Neural cell (in vitro differentiated cells): ENCODE results near the gene CPEB4. TPM values are rescaled to one million over a fixed set of nuclear protein-coding genes. Genes with fewer than 3 reads are reported as not detected.

Source experiments
- H2AFZ ChIP-seq: fragments of 200-600, 300-800 bp; sonication (generic), shearing (Covaris generic); 2 replicates; pipeline ENCODE4 v1.6.0; 2014; ENCODE audit warnings: low read depth, mild to moderate bottlenecking, antibody characterized with exemption, low read length, moderate library complexity
- H3F3A ChIP-seq: fragments of 200-600 bp; shearing (Covaris generic); 2 replicates; pipeline ENCODE4 v1.6.1; 2016; ENCODE audit warnings: mild to moderate bottlenecking, moderate library complexity, mixed read lengths, antibody characterized with exemption, low read length; ENCODE audit not compliant: insufficient read depth, poor library complexity, severe bottlenecking
- H3K27ac ChIP-seq: fragments of 200-600, 300-800 bp; sonication (generic), shearing (Covaris generic); 2 replicates; pipeline ENCODE4 v1.5.1; 2014; ENCODE audit warnings: mild to moderate bottlenecking, low read length, moderate library complexity
- H3K27me3 ChIP-seq: fragments of 300-800, 200-600 bp; sonication (generic), shearing (Covaris generic); 2 replicates; pipeline ENCODE4 v1.6.0; 2014; ENCODE audit warnings: mild to moderate bottlenecking, low read depth, low read length, moderate library complexity; ENCODE audit not compliant: insufficient read depth
- H3K36me3 ChIP-seq: fragments of 300-800, 200-600 bp; sonication (generic), shearing (Covaris generic); 2 replicates; pipeline ENCODE4 v1.5.1; 2014; ENCODE audit warnings: mild to moderate bottlenecking, antibody characterized with exemption, low read length, moderate library complexity; ENCODE audit not compliant: insufficient read depth
- H3K4me2 ChIP-seq: fragments of 300-800, 200-600 bp; sonication (generic), shearing (Covaris generic); 2 replicates; pipeline ENCODE4 v1.6.0; 2014; ENCODE audit warnings: mild to moderate bottlenecking, low read length
- H3K4me3 ChIP-seq: fragments of 300-800, 200-600 bp; sonication (generic), shearing (Covaris generic); 2 replicates; pipeline ENCODE4 v1.5.1; 2014; ENCODE audit warnings: mild to moderate bottlenecking, low read length, moderate library complexity
- H3K79me2 ChIP-seq: fragments of 200-600 bp; shearing (Covaris generic); replicated peaks from 2 replicates; pipeline ENCODE4 v1.6.0; 2014; ENCODE audit warnings: mild to moderate bottlenecking, low read length, moderate library complexity; ENCODE audit not compliant: insufficient read depth
- H3K9ac ChIP-seq: fragments of 300-800, 200-600 bp; sonication (generic), shearing (Covaris generic); 2 replicates; pipeline ENCODE4 v1.6.1; 2016; ENCODE audit warnings: mild to moderate bottlenecking, low read length, mixed read lengths
- H3K9me2 ChIP-seq: fragments of 200-600 bp; shearing (Covaris generic); 2 replicates; pipeline ENCODE4 v1.6.1; 2016; ENCODE audit warnings: mild to moderate bottlenecking, low read length, mixed read lengths; ENCODE audit not compliant: insufficient read depth
- H3K9me3 ChIP-seq: fragments of 200-600, 300-800 bp; sonication (generic), shearing (Covaris generic); 2 replicates; pipeline ENCODE4 v1.6.1; 2016; ENCODE audit warnings: mild to moderate bottlenecking, mixed run types, low read length, moderate library complexity, mixed read lengths
- H4K20me1 ChIP-seq: fragments of 200-600 bp; shearing (Covaris generic); 2 replicates; pipeline ENCODE4 v1.6.1; 2016; ENCODE audit warnings: mild to moderate bottlenecking, mixed run types; ENCODE audit not compliant: insufficient read depth
- EP300 ChIP-seq: fragments of 450-650 bp; conservative IDR thresholded peaks from 2 replicates; pipeline ENCODE4 v1.6.1; 2014; ENCODE audit warnings: antibody characterized with exemption, mild to moderate bottlenecking, moderate library complexity; ENCODE audit not compliant: poor library complexity, severe bottlenecking
- EZH2 ChIP-seq: fragments of 200-600, 300-800 bp; shearing (Covaris generic), sonication (generic); IDR thresholded peaks from 2 replicates; pipeline ENCODE4 v1.6.1; 2014; ENCODE audit warnings: antibody characterized with exemption, low read length, borderline replicate concordance, mild to moderate bottlenecking; ENCODE audit not compliant: insufficient read depth, poor library complexity, severe bottlenecking
- MXI1 ChIP-seq: fragments of 450-650 bp; conservative IDR thresholded peaks from 2 replicates; pipeline ENCODE4 v1.6.1; 2014; ENCODE audit warnings: antibody characterized with exemption, mild to moderate bottlenecking; ENCODE audit not compliant: poor library complexity, severe bottlenecking
- POLR2AphosphoS5 ChIP-seq: IDR thresholded peaks from 2 replicates; pipeline ENCODE4 v1.6.1; 2012
- RAD21 ChIP-seq: fragments of 450-650 bp; conservative IDR thresholded peaks from 2 replicates; pipeline ENCODE4 v1.6.1; 2014; ENCODE audit warnings: antibody characterized with exemption, mild to moderate bottlenecking, moderate library complexity
- SMC3 ChIP-seq: fragments of 450-650 bp; conservative IDR thresholded peaks from 2 replicates; pipeline ENCODE4 v1.6.1; 2014; ENCODE audit warnings: antibody characterized with exemption, mild to moderate bottlenecking, moderate library complexity; ENCODE audit not compliant: poor library complexity
- TAF1 ChIP-seq: IDR thresholded peaks from 2 replicates; pipeline ENCODE4 v1.6.1; 2012; ENCODE audit warnings: low read depth
- polyA plus RNA-seq: library from polyadenylated mRNA; depleted of rRNA; stranded (reverse); fragments of >200 nt; gene quantifications from 2 replicates; pipeline ENCODE4 v1.2.3, GENCODE V29; 2014
- TF ChIP-seq, protein P1 (sequence below): IDR thresholded peaks from 2 replicates; pipeline ENCODE4 v1.6.1; 2012; ENCODE audit warnings: borderline replicate concordance
- TF ChIP-seq, protein P2 (sequence below): fragments of 450-650 bp; IDR thresholded peaks from 2 replicates; pipeline ENCODE4 v1.5.1; 2014; ENCODE audit warnings: antibody characterized with exemption, mild to moderate bottlenecking, moderate library complexity; ENCODE audit not compliant: poor library complexity, severe bottlenecking

CPEB4 gene
- polyA plus RNA-seq, 1 donor from 2014 or later, result 42.2 TPM

DNA sequence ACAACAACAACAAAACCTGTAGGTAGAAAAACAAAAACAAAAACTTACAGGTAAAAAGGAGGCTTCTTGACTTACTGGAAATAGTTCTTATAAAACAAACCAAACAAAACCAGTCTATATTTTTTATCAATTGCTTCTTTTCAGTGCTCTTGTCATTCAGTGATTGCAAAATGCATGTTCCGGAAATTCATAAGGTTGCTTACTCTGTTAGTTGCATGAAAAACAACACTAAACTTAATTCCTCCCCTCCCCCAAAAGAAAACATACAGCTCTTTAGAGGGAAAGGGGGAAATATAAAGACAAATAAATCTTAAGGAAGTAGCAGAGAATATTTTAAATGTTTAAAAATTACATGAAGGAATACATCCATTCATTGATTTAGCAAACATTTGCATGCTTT, 19.1 kb downstream of the CPEB4 start:
- H3K4me3 ChIP-seq, result no peak overlapping the region
- H3K4me2 ChIP-seq, result no peak overlapping the region
- no peak overlapping the region for H3K9ac ChIP-seq
- no peaks in the 10 kb centered on the region for H3K9me3 ChIP-seq
- H3K9me2 ChIP-seq, result no peaks in the 10 kb centered on the region
- TF ChIP-seq, protein P1, sequence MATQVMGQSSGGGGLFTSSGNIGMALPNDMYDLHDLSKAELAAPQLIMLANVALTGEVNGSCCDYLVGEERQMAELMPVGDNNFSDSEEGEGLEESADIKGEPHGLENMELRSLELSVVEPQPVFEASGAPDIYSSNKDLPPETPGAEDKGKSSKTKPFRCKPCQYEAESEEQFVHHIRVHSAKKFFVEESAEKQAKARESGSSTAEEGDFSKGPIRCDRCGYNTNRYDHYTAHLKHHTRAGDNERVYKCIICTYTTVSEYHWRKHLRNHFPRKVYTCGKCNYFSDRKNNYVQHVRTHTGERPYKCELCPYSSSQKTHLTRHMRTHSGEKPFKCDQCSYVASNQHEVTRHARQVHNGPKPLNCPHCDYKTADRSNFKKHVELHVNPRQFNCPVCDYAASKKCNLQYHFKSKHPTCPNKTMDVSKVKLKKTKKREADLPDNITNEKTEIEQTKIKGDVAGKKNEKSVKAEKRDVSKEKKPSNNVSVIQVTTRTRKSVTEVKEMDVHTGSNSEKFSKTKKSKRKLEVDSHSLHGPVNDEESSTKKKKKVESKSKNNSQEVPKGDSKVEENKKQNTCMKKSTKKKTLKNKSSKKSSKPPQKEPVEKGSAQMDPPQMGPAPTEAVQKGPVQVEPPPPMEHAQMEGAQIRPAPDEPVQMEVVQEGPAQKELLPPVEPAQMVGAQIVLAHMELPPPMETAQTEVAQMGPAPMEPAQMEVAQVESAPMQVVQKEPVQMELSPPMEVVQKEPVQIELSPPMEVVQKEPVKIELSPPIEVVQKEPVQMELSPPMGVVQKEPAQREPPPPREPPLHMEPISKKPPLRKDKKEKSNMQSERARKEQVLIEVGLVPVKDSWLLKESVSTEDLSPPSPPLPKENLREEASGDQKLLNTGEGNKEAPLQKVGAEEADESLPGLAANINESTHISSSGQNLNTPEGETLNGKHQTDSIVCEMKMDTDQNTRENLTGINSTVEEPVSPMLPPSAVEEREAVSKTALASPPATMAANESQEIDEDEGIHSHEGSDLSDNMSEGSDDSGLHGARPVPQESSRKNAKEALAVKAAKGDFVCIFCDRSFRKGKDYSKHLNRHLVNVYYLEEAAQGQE, result no peak
- TF ChIP-seq TAF1 (no peak), POLR2AphosphoS5 (no peak), EZH2 (no peak), EP300 (no peak), SMC3 (no peak), RAD21 (no peak), MXI1 (no peak)
- TF ChIP-seq, protein P2, sequence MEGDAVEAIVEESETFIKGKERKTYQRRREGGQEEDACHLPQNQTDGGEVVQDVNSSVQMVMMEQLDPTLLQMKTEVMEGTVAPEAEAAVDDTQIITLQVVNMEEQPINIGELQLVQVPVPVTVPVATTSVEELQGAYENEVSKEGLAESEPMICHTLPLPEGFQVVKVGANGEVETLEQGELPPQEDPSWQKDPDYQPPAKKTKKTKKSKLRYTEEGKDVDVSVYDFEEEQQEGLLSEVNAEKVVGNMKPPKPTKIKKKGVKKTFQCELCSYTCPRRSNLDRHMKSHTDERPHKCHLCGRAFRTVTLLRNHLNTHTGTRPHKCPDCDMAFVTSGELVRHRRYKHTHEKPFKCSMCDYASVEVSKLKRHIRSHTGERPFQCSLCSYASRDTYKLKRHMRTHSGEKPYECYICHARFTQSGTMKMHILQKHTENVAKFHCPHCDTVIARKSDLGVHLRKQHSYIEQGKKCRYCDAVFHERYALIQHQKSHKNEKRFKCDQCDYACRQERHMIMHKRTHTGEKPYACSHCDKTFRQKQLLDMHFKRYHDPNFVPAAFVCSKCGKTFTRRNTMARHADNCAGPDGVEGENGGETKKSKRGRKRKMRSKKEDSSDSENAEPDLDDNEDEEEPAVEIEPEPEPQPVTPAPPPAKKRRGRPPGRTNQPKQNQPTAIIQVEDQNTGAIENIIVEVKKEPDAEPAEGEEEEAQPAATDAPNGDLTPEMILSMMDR, result no peak
- no peaks in the 10 kb centered on the region for H4K20me1 ChIP-seq
- no peaks in the 10 kb centered on the region for H3K36me3 ChIP-seq
- no peaks in the 10 kb centered on the region for H3F3A ChIP-seq
- H3K79me2 ChIP-seq, result peaks cover 57% of the 10 kb centered on the region
- H3K27me3 ChIP-seq, result no peaks in the 10 kb centered on the region
- H2AFZ ChIP-seq, result no peak overlapping the region
- H3K27ac ChIP-seq, result no peak overlapping the region

DNA sequence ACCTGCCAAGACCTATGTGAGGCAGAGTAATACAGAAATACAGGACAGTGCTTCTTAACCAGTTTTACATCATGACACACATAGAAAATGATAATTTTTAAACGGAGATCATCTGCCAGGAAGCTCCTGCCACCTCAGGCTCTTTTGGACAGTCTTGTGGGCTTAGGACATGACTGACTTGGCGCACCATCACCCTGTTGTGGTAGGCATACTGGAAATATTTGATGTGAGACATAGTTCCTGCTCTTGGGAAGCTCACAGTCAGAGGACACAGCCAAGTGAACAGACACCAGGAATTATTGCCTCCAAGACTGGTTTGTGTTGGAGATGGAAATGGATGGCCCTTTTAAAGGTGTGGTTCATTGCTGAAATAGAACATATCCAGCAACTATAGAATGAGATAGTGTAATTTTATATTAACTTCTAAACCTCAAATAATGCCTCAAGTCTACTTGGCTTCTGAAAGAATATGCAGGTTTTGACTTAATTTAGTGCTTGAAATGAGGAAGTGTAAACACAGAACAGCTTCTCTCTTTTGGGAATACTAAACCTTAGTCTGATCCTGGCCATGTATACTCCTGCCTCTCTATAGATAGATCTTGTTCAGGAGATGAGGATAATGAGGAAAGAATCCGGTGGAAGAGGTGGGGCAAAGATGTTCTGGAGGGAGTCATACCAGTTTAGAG, 19.7 kb downstream of the CPEB4 start:
- Histone ChIP-seq H3K27me3 (no peaks in the 10 kb centered on the region), H4K20me1 (no peaks in the 10 kb centered on the region), H2AFZ (no peak overlapping the region), H3K36me3 (no peaks in the 10 kb centered on the region), H3F3A (no peaks in the 10 kb centered on the region), H3K9ac (no peak overlapping the region), H3K27ac (no peak overlapping the region), H3K4me3 (no peak overlapping the region), H3K9me3 (no peaks in the 10 kb centered on the region), H3K4me2 (no peak overlapping the region), H3K9me2 (no peaks in the 10 kb centered on the region), H3K79me2 (peaks cover 51% of the 10 kb centered on the region)
- TF ChIP-seq, protein P1, result no peak
- TF ChIP-seq TAF1 (no peak), EP300 (no peak), SMC3 (no peak), RAD21 (no peak), POLR2AphosphoS5 (no peak)
- TF ChIP-seq, protein P2, result no peak
